Endothelial cell of umbilical vein (primary cell): ENCODE data around the gene DUSP5. TPM values are rescaled to one million over a fixed set of nuclear protein-coding genes. Genes with fewer than 3 reads are reported as not detected.
A peak's percentile ranks its signal among the peaks of the same experiment; 100 is the strongest.

Experiments used
- BruUV-seq: library from RNA; stranded (reverse); fragments of 400-500 nt; replicated peaks from 2 replicates; lab custom pipeline; 2021; lab: Mats Ljungman, UMichigan
- CTCF ChIA-PET: fragments of 300-600, 350-600 bp; sonication (Branson Sonifier 250); formaldehyde crosslinking; loops from one replicate; lab custom pipeline; 2021; ENCODE audit warnings: antibody characterized with exemption, inconsistent platforms; lab: Charles Lee
- POLR2A ChIA-PET: fragments of 300-600, 350-600 bp; sonication (Branson Sonifier 250); formaldehyde crosslinking; loops from one replicate; lab custom pipeline; 2021; ENCODE audit warnings: antibody characterized with exemption, inconsistent platforms; lab: Charles Lee
- DNase-seq: peaks from one replicate; pipeline ENCODE4 v3.0.0-alpha.2; 2011; ENCODE audit warnings: low read depth, low spot score
- FAIRE-seq: peaks from 2 replicates; lab custom pipeline; 2011; peaks lifted over from hg19 to GRCh38; lab: Jason Lieb, UNC
- H2AFZ ChIP-seq: 2 replicates; pipeline ENCODE4 v1.6.0; 2012; ENCODE audit warnings: low read depth, low read length, control low read depth, inconsistent platforms
- H3K27ac ChIP-seq: 2 replicates; pipeline ENCODE4 v1.5.1; 2011; ENCODE audit warnings: low read depth, mild to moderate bottlenecking, control low read depth, low read length, moderate library complexity; ENCODE audit not compliant: insufficient read depth
- H3K27me3 ChIP-seq, 2 experiments: 2 replicates each; pipeline versions ENCODE4 v1.6.0 to v1.6.1; 2011; ENCODE audit warnings: low read length in 2 of 2, mixed read lengths in 1 of 2; ENCODE audit not compliant: control insufficient read depth in 2 of 2, insufficient read depth in 2 of 2
- H3K36me3 ChIP-seq, 2 experiments: 2 replicates in 1 of 2; 3 replicates in 1 of 2; pipeline ENCODE4 v1.5.1; 2011; ENCODE audit warnings: low read length in 2 of 2, mild to moderate bottlenecking in 1 of 2, moderate library complexity in 1 of 2; ENCODE audit not compliant: control insufficient read depth in 2 of 2, insufficient read depth in 2 of 2; ENCODE audit errors: extremely low read depth in 1 of 2
- H3K4me1 ChIP-seq: 3 replicates; pipeline ENCODE4 v1.5.1; 2011; ENCODE audit warnings: mild to moderate bottlenecking, low read length; ENCODE audit not compliant: control insufficient read depth, insufficient read depth; ENCODE audit errors: extremely low read depth
- H3K4me2 ChIP-seq: 2 replicates; pipeline ENCODE4 v1.6.1; 2011; ENCODE audit warnings: low read length, control low read depth, mixed read lengths; ENCODE audit not compliant: insufficient read depth
- H3K4me3 ChIP-seq, 3 experiments: fragments of 200-600 bp in 1 of 3; sonication (generic), shearing (Covaris generic) in 1 of 3; replicated peaks in 1 of 3; 2 replicates each; pipeline ENCODE4 v1.5.1; 2011 to 2016; ENCODE audit warnings: control low read depth in 3 of 3, low read length in 3 of 3, mild to moderate bottlenecking in 2 of 3, inconsistent platforms in 1 of 3, low read depth in 1 of 3, moderate library complexity in 1 of 3; ENCODE audit not compliant: insufficient read depth in 1 of 3
- H3K79me2 ChIP-seq: 2 replicates; pipeline ENCODE4 v1.6.0; 2012; ENCODE audit warnings: low read length, inconsistent platforms; ENCODE audit not compliant: control insufficient read depth, insufficient read depth
- H3K9ac ChIP-seq: replicated peaks from 2 replicates; pipeline ENCODE3; 2011; ENCODE audit warnings: low read length, control low read depth; ENCODE audit not compliant: insufficient read depth; ENCODE audit errors: extremely low read depth
- H3K9me1 ChIP-seq: replicated peaks from 3 replicates; pipeline ENCODE4 v1.6.0; 2011; ENCODE audit warnings: mild to moderate bottlenecking, low read length; ENCODE audit not compliant: control insufficient read depth, insufficient read depth; ENCODE audit errors: extremely low read depth
- H3K9me3 ChIP-seq: replicated peaks from 2 replicates; pipeline ENCODE4 v1.5.1; 2012; ENCODE audit warnings: low read length, inconsistent platforms; ENCODE audit not compliant: control insufficient read depth, insufficient read depth
- H4K20me1 ChIP-seq: replicated peaks from 2 replicates; pipeline ENCODE3; 2011; ENCODE audit warnings: mild to moderate bottlenecking, low read length; ENCODE audit not compliant: control insufficient read depth, insufficient read depth; ENCODE audit errors: extremely low read depth
- CTCF ChIP-seq, 2 donors: IDR thresholded peaks; 1 replicate in 1 of 2; 2 replicates in 1 of 2; pipeline ENCODE4 v1.5.1; 2011; ENCODE audit warnings: low read length in 2 of 2, mild to moderate bottlenecking in 2 of 2, moderate library complexity in 2 of 2, control low read depth in 1 of 2, inconsistent platforms in 1 of 2, low read depth in 1 of 2; ENCODE audit not compliant: insufficient read depth in 1 of 2; ENCODE audit errors: extremely low read depth in 1 of 2
- EZH2 ChIP-seq: IDR thresholded peaks from 2 replicates; pipeline ENCODE4 v1.6.1; 2012; ENCODE audit warnings: borderline replicate concordance, low read depth, mild to moderate bottlenecking, moderate library complexity, low read length, inconsistent platforms; ENCODE audit not compliant: severe bottlenecking
- FOS ChIP-seq: IDR thresholded peaks from 2 replicates; pipeline ENCODE4 v1.6.1; 2011; ENCODE audit warnings: mild to moderate bottlenecking, low read length, moderate library complexity, borderline replicate concordance; ENCODE audit not compliant: insufficient read depth
- GATA2 ChIP-seq: IDR thresholded peaks from 2 replicates; pipeline ENCODE4 v1.7.0; 2011; ENCODE audit warnings: low read depth, mild to moderate bottlenecking, moderate library complexity, mixed read lengths, low read length; ENCODE audit not compliant: insufficient read length, insufficient read depth
- JUN ChIP-seq: IDR thresholded peaks from 2 replicates; pipeline ENCODE4 v1.6.1; 2011; ENCODE audit warnings: borderline replicate concordance, low read depth; ENCODE audit not compliant: insufficient read length, insufficient read depth
- MAX ChIP-seq: IDR thresholded peaks from 2 replicates; pipeline ENCODE4 v1.6.1; 2011; ENCODE audit not compliant: insufficient read depth, insufficient read length
- MYC ChIP-seq: IDR thresholded peaks from one replicate; pipeline ENCODE4 v1.6.1; 2011; ENCODE audit warnings: mild to moderate bottlenecking, low read depth, low read length
- POLR2A ChIP-seq: IDR thresholded peaks from 2 replicates; pipeline ENCODE4 v1.6.1; 2012; ENCODE audit warnings: low read depth, mild to moderate bottlenecking, control low read depth, low read length
- POLR2AphosphoS5 ChIP-seq: IDR thresholded peaks from 2 replicates; pipeline ENCODE4 v1.6.1; 2012; ENCODE audit warnings: low read depth, mild to moderate bottlenecking, control low read depth, low read length, moderate library complexity; ENCODE audit not compliant: insufficient read depth
- dilution Hi-C: fragments of 300-500 bp; cut with MboI; formaldehyde crosslinking; loops from one replicate; pipeline ENCODE4 v1.15.0; 2019; ENCODE audit warnings: low sequenced_read_pairs; ENCODE audit not compliant: extremely low pct_ligation_motif_present
- intact Hi-C: fragments of 100-400 bp; cut with micrococcal nuclease; formaldehyde crosslinking; loops from one replicate; pipeline ENCODE4 v1.10.0; 2022
- polyA plus RNA-seq, 4 experiments: library from polyadenylated mRNA; depleted of rRNA in 3 of 4; stranded (reverse) in 3 of 4; unstranded in 1 of 4; fragments of >200 nt; gene quantifications; 2 replicates each; pipeline versions ENCODE4 v1.2.1 to v1.2.3, GENCODE V29; 2011 to 2012; ENCODE audit warnings: missing spikeins in 1 of 4
- total RNA-seq: library from RNA; stranded (reverse); gene quantifications from 2 replicates; pipeline ENCODE4 v1.2.3, GENCODE V29; 2021

DUSP5 gene
- total and polyA plus RNA-seq, 2 donors (not counting 3 experiments of a cell fraction or from before 2014, with no cell fraction given), result 12.2 to 25.2 TPM

GRCh38 chr10:110488332-110488681, 9.4 kb upstream of the DUSP5 start:
- Histone ChIP-seq H3K9ac (no peak overlapping the region), H3K9me1 (no peaks in the 10 kb centered on the region), H3K79me2 (no peaks in the 10 kb centered on the region), H3K27ac (peak overlapping the region; percentile 26), H3K4me2 (peak overlapping the region; percentile 33), H3K36me3 (no peaks in the 10 kb centered on the region), H2AFZ (no peak overlapping the region), H4K20me1 (no peaks in the 10 kb centered on the region), H3K4me3 (no peak overlapping the region), H3K27me3 (no peaks in the 10 kb centered on the region), H3K9me3 (no peaks in the 10 kb centered on the region), H3K4me1 (peaks cover 26% of the 10 kb centered on the region)
- FAIRE-seq (peak; percentile 67), DNase-seq (no peak)
- dilution Hi-C loops, result no loop called here
- TF ChIP-seq POLR2A, result no peak
- no peak for TF ChIP-seq CTCF (IDR thresholded peaks at IDR 0.05; ENCODE audit: extremely low read depth in 1 of 2, insufficient read depth in 1 of 2, low read depth in 1 of 2, low read length in 2 of 2)
- TF ChIP-seq GATA2, result no peak
- no peak for TF ChIP-seq FOS
- TF ChIP-seq MAX, result no peak
- no peak for TF ChIP-seq EZH2
- TF ChIP-seq POLR2AphosphoS5, result no peak
- no peak for TF ChIP-seq MYC
- no peak for TF ChIP-seq JUN
- ChIA-PET CTCF (interaction anchor here (4.0 kb wide), 1 partner anchor 134 kb away, joined by 12 read pairs; no protein-coding TSS in a partner anchor), POLR2A (interaction anchor here (0.7 kb wide), 1 partner anchor 10 kb away, joined by 3 read pairs; no protein-coding TSS in a partner anchor)
- no TSS peak for BruUV-seq
- intact Hi-C loops, result no loop called here
